ENCODE results near the gene TENM4. TPM values are rescaled to one million over a fixed set of nuclear protein-coding genes. Genes with fewer than 3 reads are reported as not detected.

The TENM4 gene
- total and polyA plus RNA-seq, 2 of the 8 experiments (the other 6 are each of a cell fraction or from before 2014, with no cell fraction given), result 3.5 to 7.2 TPM

DNA sequence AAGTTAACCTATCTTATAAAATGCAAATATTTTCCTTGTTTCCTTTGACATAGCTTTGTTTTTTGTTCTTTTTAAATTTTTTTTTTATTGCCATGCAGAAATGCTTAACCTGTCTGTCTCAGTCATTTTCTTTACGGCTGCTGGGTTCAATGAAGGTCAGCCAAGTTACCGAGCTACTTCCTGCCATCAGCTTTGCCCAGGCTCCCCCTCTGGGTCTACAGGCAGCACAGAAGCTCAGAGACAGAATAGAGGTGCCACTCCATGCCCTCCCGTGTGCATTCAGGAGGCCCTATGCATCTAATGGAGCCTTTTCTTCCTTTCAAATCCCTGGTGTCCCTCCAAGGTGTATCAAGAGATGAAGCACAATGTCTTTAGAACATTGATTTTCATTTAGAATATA lies 455.2 kb downstream of the TENM4 start (continued):
- TF ChIP-seq, protein P1, sequence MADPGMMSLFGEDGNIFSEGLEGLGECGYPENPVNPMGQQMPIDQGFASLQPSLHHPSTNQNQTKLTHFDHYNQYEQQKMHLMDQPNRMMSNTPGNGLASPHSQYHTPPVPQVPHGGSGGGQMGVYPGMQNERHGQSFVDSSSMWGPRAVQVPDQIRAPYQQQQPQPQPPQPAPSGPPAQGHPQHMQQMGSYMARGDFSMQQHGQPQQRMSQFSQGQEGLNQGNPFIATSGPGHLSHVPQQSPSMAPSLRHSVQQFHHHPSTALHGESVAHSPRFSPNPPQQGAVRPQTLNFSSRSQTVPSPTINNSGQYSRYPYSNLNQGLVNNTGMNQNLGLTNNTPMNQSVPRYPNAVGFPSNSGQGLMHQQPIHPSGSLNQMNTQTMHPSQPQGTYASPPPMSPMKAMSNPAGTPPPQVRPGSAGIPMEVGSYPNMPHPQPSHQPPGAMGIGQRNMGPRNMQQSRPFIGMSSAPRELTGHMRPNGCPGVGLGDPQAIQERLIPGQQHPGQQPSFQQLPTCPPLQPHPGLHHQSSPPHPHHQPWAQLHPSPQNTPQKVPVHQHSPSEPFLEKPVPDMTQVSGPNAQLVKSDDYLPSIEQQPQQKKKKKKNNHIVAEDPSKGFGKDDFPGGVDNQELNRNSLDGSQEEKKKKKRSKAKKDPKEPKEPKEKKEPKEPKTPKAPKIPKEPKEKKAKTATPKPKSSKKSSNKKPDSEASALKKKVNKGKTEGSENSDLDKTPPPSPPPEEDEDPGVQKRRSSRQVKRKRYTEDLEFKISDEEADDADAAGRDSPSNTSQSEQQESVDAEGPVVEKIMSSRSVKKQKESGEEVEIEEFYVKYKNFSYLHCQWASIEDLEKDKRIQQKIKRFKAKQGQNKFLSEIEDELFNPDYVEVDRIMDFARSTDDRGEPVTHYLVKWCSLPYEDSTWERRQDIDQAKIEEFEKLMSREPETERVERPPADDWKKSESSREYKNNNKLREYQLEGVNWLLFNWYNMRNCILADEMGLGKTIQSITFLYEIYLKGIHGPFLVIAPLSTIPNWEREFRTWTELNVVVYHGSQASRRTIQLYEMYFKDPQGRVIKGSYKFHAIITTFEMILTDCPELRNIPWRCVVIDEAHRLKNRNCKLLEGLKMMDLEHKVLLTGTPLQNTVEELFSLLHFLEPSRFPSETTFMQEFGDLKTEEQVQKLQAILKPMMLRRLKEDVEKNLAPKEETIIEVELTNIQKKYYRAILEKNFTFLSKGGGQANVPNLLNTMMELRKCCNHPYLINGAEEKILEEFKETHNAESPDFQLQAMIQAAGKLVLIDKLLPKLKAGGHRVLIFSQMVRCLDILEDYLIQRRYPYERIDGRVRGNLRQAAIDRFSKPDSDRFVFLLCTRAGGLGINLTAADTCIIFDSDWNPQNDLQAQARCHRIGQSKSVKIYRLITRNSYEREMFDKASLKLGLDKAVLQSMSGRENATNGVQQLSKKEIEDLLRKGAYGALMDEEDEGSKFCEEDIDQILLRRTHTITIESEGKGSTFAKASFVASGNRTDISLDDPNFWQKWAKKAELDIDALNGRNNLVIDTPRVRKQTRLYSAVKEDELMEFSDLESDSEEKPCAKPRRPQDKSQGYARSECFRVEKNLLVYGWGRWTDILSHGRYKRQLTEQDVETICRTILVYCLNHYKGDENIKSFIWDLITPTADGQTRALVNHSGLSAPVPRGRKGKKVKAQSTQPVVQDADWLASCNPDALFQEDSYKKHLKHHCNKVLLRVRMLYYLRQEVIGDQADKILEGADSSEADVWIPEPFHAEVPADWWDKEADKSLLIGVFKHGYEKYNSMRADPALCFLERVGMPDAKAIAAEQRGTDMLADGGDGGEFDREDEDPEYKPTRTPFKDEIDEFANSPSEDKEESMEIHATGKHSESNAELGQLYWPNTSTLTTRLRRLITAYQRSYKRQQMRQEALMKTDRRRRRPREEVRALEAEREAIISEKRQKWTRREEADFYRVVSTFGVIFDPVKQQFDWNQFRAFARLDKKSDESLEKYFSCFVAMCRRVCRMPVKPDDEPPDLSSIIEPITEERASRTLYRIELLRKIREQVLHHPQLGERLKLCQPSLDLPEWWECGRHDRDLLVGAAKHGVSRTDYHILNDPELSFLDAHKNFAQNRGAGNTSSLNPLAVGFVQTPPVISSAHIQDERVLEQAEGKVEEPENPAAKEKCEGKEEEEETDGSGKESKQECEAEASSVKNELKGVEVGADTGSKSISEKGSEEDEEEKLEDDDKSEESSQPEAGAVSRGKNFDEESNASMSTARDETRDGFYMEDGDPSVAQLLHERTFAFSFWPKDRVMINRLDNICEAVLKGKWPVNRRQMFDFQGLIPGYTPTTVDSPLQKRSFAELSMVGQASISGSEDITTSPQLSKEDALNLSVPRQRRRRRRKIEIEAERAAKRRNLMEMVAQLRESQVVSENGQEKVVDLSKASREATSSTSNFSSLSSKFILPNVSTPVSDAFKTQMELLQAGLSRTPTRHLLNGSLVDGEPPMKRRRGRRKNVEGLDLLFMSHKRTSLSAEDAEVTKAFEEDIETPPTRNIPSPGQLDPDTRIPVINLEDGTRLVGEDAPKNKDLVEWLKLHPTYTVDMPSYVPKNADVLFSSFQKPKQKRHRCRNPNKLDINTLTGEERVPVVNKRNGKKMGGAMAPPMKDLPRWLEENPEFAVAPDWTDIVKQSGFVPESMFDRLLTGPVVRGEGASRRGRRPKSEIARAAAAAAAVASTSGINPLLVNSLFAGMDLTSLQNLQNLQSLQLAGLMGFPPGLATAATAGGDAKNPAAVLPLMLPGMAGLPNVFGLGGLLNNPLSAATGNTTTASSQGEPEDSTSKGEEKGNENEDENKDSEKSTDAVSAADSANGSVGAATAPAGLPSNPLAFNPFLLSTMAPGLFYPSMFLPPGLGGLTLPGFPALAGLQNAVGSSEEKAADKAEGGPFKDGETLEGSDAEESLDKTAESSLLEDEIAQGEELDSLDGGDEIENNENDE (IDR thresholded peaks at IDR 0.05; ENCODE audit: insufficient replicate concordance, low read length), result no peak
- TF ChIP-seq ASH2L (IDR thresholded peaks at IDR 0.05; ENCODE audit: low read length) (no peak), SRF (IDR thresholded peaks at IDR 0.05; ENCODE audit: low read depth, low read length) (no peak), CTCF (IDR thresholded peaks at IDR 0.05; ENCODE audit: control extremely low read depth in 1 of 3, insufficient read depth in 1 of 3, low read depth in 1 of 3, low read length in 3 of 3) (no peak), TAF7 (optimal IDR thresholded peaks at IDR 0.05; ENCODE audit: borderline replicate concordance, low read depth, low read length) (no peak), BCL11A (IDR thresholded peaks at IDR 0.05; ENCODE audit: low read depth in 2 of 2, low read length in 2 of 2) (no peak), NRF1 (IDR thresholded peaks at IDR 0.05; ENCODE audit: low read depth, low read length) (no peak), JUND (IDR thresholded peaks at IDR 0.05; ENCODE audit: low read length) (no peak)
